Muscle of arm (tissue), 12 donors: ENCODE results near the gene RPS2. TPM values are rescaled to one million over a fixed set of nuclear protein-coding genes. Genes with fewer than 3 reads are reported as not detected.
"Not testable (repeated sequence)": the region's sequence is repeated elsewhere in the genome, so short reads cannot be mapped to it uniquely, and the experiment has no call there.

Experiments used
- DNase-seq: peaks from one replicate; pipeline ENCODE4 v3.0.0-alpha.2; 2013
- polyA plus RNA-seq, 12 donors: library from polyadenylated mRNA; unstranded; fragments of 120-200 nt; gene quantifications; one replicate each; pipeline ENCODE4 v1.2.1, GENCODE V29; 2013; ENCODE audit not compliant: insufficient read length in 12 of 12

RPS2 gene
- polyA plus RNA-seq, 12 donors = 2,162 to 3,862 (median 3,028) TPM

DNA sequence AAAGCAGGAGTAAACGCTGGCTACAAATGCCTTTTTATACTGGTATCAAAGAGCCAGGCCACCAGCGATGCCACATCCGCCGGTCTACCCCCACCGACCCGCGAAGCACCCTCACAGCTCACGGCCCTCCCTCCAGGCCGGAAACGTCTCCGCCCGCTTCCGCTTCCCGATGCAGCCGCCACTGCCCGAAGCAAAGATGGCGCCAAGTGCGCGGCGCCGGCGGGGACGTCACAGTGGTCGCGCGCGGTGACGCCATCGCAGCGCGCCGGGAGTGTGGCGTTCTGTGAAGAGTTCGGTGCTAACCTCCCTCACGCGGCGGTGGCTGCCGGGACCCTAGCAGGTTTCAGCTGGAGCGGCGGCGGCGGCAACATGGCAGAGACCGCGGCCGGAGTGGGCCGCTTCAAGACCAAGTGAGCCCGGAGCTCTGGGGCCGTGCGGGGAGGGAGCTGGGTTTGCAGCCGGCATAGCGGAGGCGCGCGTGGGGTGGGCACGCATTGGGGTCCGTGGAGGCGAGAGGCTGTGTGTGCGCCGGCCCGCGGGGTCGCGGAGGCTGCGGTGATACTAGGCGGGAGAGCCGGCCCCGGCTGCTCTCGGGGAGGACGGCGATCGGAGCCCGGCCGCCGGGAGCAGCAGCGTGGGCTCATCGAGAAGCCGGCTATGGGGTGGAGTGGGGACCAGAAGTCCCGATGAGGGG lies 7.3 kb upstream of the RPS2 start, which contains the start of gene TBL3:
Gene TBL3, plus strand, starts transcription at position 258 of the 694 bp plus-strand sequence. Its CDS starts 112 bp downstream, at position 370.
- peak; percentile 96 for DNase-seq

- DNase-seq = no peak
Observed at GRCh38 chr16:1968146-1968953, 3.7 kb upstream of the RPS2 start.

DNA sequence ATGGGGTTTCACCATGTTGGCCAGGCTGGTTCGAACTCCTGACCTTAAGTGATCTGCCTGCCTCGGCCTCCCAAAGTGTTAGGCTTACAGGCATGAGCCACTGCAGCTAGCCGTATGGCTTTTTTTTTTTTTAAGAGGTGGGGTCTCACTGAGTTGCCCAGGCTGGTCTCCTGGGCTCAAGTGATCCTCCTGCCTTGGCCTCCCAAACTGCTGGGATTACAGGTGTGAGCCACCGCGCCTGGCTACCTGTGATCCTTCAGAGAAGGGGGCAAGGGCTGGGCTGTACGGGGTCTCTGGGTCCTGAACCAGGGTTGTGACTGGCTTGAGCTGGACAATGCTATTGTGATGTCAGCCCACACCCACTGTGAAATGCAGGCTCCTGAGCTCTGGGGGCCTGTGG lies 1.8 kb upstream of the RPS2 start, which contains the start of gene RNF151:
Gene RNF151, plus strand, starts transcription at position 397 of the 400 bp plus-strand sequence. CDS start 26 bp downstream, outside the sequence.
- DNase-seq = no peak

GRCh38 chr16:1965396-1966001 lies 873 bp upstream of the RPS2 start:
- DNase-seq = no peak

- DNase-seq = no peak
Observed at GRCh38 chr16:1963806-1964505, 670 bp downstream of the RPS2 start.

DNA sequence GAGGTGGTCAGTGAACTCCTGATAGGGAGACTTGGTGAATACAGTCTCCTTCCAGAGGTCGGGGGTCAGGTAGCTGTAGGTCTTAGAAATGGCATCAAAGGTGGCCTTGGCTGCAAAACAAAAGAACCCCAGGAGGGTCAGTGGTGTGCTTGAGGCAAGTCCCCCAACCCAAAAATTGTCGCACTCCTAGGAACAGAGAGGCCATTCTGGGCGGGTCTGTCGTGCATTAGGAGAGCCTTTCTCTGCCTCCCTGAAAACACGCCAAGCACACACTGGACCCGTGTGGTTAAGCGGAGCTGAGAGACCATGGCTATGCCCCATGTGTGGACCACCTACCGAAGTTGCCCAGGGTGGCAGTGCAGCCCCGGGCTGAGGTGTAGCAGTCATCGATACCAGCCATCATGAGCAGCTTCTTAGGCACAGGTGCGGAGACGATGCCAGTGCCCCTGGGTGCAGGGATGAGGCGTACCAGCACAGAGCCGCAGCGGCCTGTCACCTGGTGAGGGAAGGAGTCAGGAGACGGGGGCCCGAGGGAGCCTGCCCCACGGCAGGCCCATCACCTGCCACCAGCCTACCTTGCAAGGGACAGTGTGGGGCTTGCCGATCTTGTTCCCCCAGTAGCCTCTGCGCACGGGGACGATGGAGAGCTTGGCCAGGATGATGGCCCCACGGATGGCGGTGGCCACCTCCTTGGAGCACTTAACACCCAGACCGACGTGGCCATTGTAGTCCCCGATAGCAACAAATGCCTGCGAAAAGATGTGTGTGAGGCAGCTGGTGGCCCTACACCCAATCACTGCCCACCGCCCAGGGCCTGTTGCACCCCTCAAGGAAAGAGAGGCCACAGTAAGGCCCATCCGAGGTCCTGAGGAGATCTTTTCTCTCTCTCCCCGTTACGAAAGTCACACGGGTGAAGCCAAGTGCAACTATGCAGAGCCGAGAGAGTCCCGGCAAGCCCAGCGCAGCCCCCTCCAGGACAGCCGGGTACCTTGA lies 2.2 kb downstream of the RPS2 start:
- DNase-seq = not testable (repeated sequence)

- no peak for DNase-seq
Observed at GRCh38 chr16:1961651-1962067, 3.0 kb downstream of the RPS2 start.

DNA sequence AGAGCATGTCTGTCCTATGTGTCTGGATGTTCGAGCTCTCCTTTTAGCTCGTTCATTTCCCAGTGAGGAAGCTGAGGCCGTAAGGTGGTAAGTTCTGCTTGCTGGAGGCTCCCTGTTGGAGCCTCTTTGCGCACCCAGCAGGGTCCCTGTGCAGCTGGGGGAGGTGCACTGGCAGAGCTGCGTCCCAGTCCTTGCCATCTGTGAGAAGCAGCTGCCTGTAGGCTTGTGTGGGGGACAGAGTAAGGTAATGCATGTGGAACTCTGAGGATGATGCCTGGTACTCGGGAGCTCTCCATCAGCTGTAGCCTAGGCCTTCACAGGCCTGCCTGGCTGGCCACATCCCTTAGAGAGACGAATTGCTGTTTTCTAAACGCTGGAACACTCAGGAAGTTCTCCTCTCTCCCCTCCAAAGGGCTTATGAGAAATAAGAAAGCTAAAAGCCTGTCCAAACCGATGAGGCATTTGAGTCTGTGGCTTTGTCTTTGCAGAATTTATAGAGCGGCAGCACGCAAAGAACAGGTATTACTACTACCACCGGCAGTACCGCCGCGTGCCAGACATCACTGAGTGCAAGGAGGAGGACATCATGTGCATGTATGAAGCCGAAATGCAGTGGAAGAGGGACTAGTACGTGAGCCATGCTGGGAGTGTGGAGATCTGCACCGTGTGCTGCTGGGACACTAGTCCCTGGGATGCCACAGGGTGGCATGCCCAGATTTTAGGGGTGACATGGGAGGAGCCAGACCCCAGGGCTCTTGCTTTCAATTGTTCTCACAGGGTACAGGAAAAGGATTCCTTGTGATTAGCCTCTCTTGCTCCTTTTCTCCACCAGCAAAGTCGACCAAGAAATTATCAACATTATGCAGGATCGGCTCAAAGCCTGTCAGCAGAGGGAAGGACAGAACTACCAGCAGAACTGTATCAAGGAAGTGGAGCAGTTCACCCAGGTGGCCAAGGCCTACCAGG lies 3.7 kb downstream of the RPS2 start:
- no peak for DNase-seq

DNA sequence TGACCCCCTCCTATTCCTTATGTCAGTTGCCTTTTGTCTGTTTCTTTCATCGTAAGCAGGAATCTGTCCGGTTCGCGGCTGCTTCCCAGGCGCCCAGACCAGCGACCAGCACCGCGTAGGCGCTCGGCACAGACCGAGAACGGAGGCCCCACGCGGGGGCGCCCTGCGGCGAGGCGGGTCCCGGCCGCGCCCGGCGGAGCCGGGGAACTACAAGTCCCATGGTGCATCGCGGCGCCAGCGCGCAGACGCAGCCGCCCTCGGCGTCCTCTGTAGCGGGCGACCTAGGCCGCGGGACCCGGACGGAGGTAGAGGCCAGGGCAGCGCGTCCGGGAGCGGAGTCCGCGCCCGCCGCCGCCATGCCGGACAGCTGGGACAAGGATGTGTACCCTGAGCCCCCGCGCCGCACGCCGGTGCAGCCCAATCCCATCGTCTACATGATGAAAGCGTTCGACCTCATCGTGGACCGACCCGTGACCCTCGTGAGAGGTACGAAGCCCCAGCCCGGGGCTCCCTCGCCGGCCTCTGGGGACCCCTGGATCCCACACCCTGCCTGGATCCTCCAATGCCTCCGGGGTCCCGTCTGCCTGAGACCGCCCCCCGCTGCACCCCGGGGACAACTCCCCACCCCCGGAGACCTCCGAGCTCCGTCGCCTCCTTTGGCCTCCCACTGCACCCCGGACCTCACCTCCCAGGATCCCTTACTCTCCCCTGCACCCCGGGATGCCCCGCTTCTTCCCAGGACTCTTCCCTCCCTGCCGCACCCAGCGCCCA lies 5.2 kb downstream of the RPS2 start, which contains the start of gene NDUFB10:
Gene NDUFB10, plus strand, starts transcription at position 270 of the 771 bp plus-strand sequence. Its CDS starts 87 bp downstream, at position 357.
- peak; percentile 94 for DNase-seq

GRCh38 chr16:1958715-1959268 lies 5.8 kb downstream of the RPS2 start:
- DNase-seq = no peak

DNA sequence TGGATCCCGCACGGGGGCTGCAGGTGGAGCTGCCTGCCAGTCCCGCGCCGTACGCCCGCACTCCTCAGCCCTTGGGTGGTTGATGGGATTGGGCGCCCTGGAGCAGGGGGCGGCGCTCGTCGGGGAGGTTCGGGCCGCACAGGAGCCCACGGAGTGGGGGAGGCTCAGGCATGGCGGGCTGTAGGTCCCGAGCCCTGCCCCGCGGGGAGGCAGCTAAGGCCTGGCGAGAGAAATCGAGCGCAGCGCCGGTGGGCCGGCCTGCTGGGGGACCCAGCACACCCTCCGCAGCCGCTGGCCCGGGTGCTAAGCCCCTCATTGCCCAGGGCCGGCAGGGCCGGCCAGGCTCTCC lies 6.5 kb downstream of the RPS2 start:
- not testable (repeated sequence) for DNase-seq

- not testable (repeated sequence) for DNase-seq
Observed at GRCh38 chr16:1957434-1958142, 7.0 kb downstream of the RPS2 start.

- no peak for DNase-seq
Observed at GRCh38 chr16:1953734-1954133, 10.9 kb downstream of the RPS2 start.

DNA sequence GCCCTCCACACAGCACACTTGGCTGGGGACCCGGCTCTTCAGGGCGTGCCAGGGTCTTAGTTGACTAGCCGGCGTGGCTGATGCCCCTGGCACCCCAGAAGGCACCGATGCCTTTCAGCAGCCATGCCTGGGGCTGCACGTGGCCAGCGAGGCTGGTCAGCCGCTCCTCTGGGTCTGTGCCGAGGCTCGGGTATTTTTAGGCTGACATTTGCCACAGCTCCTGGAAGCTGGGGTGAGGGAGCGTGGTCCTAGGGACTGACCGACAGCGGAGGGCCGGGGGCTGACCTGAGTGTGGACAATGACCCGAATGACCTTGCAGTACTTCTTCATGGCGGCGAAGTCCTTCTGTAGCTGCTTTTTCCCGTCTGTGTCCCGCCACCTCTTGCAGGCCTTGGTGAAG lies 14.1 kb downstream of the RPS2 start:
- DNase-seq = no peak

DNA sequence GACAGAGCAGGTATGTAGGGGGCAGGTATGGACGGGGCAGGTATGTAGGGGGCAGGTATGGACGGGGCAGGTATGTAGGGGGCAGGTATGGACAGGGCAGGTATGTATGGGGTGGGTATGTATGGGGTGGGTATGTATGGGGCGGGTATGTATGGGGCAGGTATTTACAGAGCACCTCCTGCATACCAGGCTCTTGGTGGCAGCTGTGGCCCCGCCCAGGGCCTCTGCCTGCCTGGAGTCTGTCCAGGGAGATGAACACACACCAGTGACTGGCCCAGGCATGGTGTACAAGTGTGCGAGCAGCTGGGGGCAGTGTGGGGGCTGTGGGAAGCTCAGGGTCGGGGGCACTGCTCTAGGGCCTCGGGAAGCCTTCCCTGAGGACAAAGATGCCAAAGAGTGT lies 14.6 kb downstream of the RPS2 start:
- DNase-seq = no peak

GRCh38 chr16:1949507-1949906 lies 15.1 kb downstream of the RPS2 start:
- DNase-seq = no peak

GRCh38 chr16:1947369-1947670 lies 17.3 kb downstream of the RPS2 start:
- no peak for DNase-seq
